ENCODE results near the gene TOGARAM1. TPM values are rescaled to one million over a fixed set of nuclear protein-coding genes. Genes with fewer than 3 reads are reported as not detected.

Gene TOGARAM1
- total RNA-seq, 2 experiments from 2014 or later = 8.4 to 8.7 TPM

DNA sequence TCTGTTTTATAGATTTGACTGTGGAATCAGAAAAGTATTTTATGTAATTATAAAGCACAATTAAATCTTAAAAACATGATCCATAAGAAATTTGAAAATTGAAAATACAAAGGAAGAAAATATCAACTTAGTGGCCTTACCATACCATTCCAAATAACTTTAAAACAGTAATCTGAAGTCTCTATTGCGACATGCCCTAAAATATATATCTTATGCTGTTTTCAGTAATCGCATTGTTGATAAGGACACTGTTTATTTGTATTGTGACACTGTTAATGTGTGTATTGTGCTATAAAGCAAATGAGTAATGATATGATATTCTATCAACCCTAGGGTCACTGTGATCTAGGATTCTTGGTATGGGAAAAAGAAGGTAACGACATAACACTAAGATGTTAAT is 7.2 kb upstream of the TOGARAM1 start:
- H3K36me3 Mint-ChIP-seq (ENCODE audit: low read depth) = peaks cover 17% of the 10 kb centered on the region
- H3K27ac Mint-ChIP-seq = no peak overlapping the region
- no peak for DNase-seq
- ChIA-PET CTCF (no interaction called here), POLR2A (no interaction called here)
- H3K9me3 Mint-ChIP-seq = no peaks in the 10 kb centered on the region
- H3K4me3 Mint-ChIP-seq = no peak overlapping the region
- H3K27me3 Mint-ChIP-seq = no peaks in the 10 kb centered on the region
- peaks cover 24% of the 10 kb centered on the region for H3K4me1 Mint-ChIP-seq

DNA sequence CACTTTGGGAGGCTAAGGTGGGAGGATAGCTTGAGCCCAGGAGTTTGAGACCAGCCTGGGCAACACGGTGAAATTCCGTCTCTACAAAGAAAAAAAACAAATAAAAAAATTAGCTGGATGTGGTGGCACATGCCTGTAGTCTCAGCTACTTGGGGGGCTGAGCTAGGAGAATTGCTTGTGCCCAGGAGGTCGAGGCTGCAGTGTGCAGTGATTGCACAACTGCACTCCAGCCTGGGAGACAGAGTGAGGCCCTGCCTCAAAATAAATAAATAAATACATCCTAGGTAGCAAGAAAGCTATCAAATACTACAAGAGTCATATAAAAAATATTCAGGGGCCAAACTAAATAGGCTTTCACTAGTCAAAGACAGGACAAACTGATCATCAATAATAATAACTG is 6.5 kb upstream of the TOGARAM1 start:
- H3K9me3 Mint-ChIP-seq = no peaks in the 10 kb centered on the region
- DNase-seq = no peak
- ChIA-PET CTCF (no interaction called here), POLR2A (no interaction called here)
- peaks cover 31% of the 10 kb centered on the region for H3K4me1 Mint-ChIP-seq
- no peak overlapping the region for H3K4me3 Mint-ChIP-seq
- H3K36me3 Mint-ChIP-seq (ENCODE audit: low read depth) = peaks cover 17% of the 10 kb centered on the region
- H3K27me3 Mint-ChIP-seq = no peaks in the 10 kb centered on the region
- H3K27ac Mint-ChIP-seq = no peak overlapping the region

DNA sequence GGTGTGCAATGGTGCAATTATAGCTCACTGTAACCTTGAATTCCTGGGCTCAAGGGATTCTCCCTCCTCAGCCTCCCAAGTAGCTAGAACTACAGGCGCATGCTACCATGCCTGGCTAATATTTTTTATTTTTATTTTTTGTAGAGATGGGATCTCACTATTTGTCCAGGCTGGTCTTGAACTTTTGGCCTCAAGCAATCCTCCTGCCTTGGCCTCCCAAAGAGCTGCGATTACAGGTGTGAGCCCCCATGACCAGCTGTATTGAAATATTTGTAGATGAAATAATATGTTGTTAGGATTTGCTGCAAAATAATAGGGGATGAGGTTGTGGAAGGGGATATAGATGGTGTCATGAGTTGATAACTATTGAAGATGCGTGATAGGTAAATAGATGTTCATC is 5.1 kb upstream of the TOGARAM1 start:
- no peaks in the 10 kb centered on the region for H3K27me3 Mint-ChIP-seq
- H3K4me3 Mint-ChIP-seq = no peak overlapping the region
- H3K9me3 Mint-ChIP-seq = no peaks in the 10 kb centered on the region
- ChIA-PET CTCF (interaction anchor here (1.2 kb wide), 2 partner anchors 31 to 178 kb away, joined by 3 read pairs; partner anchors contain the start of gene FKBP3), POLR2A (no interaction called here)
- DNase-seq = no peak
- peaks cover 10% of the 10 kb centered on the region for H3K36me3 Mint-ChIP-seq (ENCODE audit: low read depth)
- H3K4me1 Mint-ChIP-seq = peaks cover 31% of the 10 kb centered on the region
- no peak overlapping the region for H3K27ac Mint-ChIP-seq

DNA sequence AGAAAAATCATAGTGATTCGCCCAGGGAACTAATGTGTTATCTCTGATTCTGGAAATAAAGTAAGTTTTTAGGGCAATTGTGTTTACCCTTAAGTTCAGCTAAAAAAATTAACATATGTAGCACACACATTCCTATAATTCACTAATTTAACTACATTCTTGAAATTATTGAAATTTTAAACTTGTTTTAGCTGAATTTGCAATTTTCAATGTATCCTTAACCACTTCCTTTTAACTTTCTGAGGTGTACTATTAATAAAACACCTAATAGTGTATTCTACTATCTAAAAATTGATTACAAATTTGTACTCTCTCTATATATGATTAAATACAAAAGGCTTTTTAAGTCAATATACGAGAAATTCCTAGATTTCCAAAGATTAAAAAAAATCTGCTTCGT is 2.5 kb upstream of the TOGARAM1 start:
- peaks cover 11% of the 10 kb centered on the region for H3K9me3 Mint-ChIP-seq
- CTCF ChIA-PET = no interaction called here

DNA sequence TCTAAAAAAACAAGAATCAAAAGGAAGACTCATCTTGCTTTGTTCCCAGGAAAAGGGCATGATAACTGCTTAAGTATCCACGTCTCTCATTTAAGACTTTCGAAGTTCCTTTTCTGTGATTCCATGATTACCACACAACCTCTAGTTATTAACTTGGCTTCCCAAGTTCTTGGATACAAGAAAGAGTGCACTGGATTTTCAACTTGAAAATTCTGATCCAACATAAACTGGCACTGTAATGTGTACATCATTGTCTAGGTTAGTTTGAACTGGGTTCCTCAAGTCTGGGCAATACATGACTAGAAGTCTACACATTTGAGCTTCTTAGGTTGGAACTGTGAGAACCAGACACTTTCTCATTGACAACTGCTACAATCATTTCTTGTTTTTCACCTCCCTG is 1.8 kb upstream of the TOGARAM1 start:
- H3K27me3 Mint-ChIP-seq = no peaks in the 10 kb centered on the region
- no peak overlapping the region for H3K4me3 Mint-ChIP-seq
- POLR2A ChIA-PET = no interaction called here
- H3K27ac Mint-ChIP-seq = peak overlapping the region; percentile 68
- DNase-seq = no peak
- CTCF ChIA-PET = no interaction called here
- peaks cover 49% of the 10 kb centered on the region for H3K4me1 Mint-ChIP-seq
- H3K36me3 Mint-ChIP-seq (ENCODE audit: low read depth) = peaks cover 25% of the 10 kb centered on the region
- peaks cover 12% of the 10 kb centered on the region for H3K9me3 Mint-ChIP-seq

More for the DNA sequence above, 2.5 kb upstream of the TOGARAM1 start:
- Mint-ChIP-seq H3K4me3 (no peak overlapping the region), H3K4me1 (peaks cover 45% of the 10 kb centered on the region), H3K27me3 (no peaks in the 10 kb centered on the region), H3K27ac (peak overlapping the region; percentile 19), H3K36me3 (ENCODE audit: low read depth) (peaks cover 21% of the 10 kb centered on the region)
- POLR2A ChIA-PET = no interaction called here
- no peak for DNase-seq

DNA sequence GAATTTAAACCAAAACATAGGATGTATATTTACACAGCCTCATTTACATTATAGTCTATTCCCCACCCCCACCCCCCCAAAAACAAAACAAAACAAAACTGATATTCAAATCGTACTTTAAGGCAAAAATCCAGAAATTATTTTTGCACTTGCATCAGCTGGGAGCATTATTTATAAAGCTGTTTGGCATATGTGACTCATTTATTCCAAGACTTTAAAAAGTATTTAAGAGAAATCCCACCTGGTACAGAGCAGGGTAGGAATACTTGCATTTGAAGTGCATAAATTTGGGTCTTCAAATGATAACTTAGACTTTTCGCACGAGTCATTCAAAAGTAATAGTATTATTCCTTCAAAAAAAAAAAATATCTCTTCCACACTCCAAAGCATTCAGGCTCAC is 1.3 kb upstream of the TOGARAM1 start:
- Mint-ChIP-seq H3K27me3 (no peaks in the 10 kb centered on the region), H3K4me1 (peaks cover 51% of the 10 kb centered on the region), H3K36me3 (ENCODE audit: low read depth) (peaks cover 27% of the 10 kb centered on the region), H3K4me3 (no peak overlapping the region), H3K9me3 (peaks cover 14% of the 10 kb centered on the region), H3K27ac (peak overlapping the region; percentile 68)
- ChIA-PET POLR2A (no interaction called here), CTCF (interaction anchor here (0.7 kb wide), 1 partner anchor 35 kb away, joined by 4 read pairs; no protein-coding TSS in a partner anchor)
- no peak for DNase-seq

DNA sequence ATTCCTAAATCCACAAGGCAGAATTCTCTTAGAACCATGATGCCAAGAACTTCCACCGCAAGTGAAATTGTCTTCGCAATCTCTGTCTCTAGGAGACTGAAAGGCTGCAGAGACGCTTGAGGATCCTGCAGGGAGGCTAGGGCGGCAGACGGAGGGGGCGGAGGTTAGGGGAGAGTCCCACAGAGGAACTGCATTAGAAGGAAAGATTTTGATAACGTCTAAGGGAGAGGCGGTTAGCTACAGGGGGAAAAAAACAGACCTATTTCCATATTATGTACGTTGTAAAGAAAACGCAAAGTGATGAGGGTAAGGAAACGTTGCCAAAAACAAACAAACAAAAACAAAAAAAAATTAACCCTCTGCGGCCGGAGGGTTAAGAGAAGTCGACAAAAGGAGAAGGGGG is 838 bp upstream of the TOGARAM1 start:
- ChIA-PET CTCF (interaction anchor here (0.7 to 1.2 kb wide), 3 partner anchors 9 to 63 kb away, joined by 3 to 4 read pairs (median 3); no protein-coding TSS in a partner anchor), POLR2A (interaction anchor here (0.7 kb wide), 1 partner anchor 50 kb away, joined by 4 read pairs; no protein-coding TSS in a partner anchor)
- Mint-ChIP-seq H3K4me1 (peaks cover 51% of the 10 kb centered on the region), H3K4me3 (no peak overlapping the region), H3K36me3 (ENCODE audit: low read depth) (peaks cover 26% of the 10 kb centered on the region), H3K9me3 (peaks cover 14% of the 10 kb centered on the region), H3K27ac (no peak overlapping the region), H3K27me3 (no peaks in the 10 kb centered on the region)
- peak; percentile 69 for DNase-seq

DNA sequence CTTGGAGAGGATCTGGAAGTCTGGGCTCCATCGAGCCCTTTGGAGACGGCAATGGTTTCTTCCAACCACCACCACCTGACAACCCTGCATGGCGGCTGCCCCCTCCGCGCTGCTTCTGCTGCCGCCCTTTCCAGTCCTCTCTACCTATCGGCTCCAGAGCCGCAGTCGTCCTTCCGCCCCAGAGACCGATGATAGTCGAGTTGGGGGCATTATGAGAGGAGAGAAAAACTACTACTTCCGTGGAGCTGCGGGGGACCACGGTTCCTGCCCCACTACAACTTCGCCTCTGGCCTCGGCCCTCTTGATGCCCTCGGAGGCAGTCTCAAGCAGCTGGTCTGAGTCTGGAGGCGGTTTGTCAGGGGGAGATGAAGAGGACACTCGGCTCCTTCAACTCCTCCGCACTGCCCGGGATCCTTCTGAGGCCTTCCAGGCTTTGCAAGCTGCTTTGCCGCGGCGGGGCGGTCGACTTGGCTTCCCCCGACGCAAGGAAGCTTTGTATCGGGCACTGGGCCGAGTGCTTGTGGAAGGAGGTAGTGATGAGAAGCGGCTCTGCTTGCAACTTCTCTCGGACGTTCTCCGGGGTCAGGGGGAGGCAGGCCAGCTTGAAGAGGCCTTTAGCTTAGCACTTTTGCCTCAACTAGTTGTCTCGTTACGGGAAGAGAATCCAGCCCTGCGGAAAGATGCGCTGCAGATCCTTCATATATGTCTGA is 499 bp downstream of the TOGARAM1 start:
- peak; percentile 39 for DNase-seq
- Mint-ChIP-seq H3K4me3 (no peak overlapping the region), H3K4me1 (peaks cover 59% of the 10 kb centered on the region), H3K27ac (no peak overlapping the region), H3K27me3 (no peaks in the 10 kb centered on the region), H3K36me3 (ENCODE audit: low read depth) (peaks cover 34% of the 10 kb centered on the region), H3K9me3 (peaks cover 16% of the 10 kb centered on the region)
- ChIA-PET POLR2A (no interaction called here), CTCF (interaction anchor here (0.6 to 1.5 kb wide), 4 partner anchors 10 to 124 kb away, joined by 3 to 4 read pairs (median 3); no protein-coding TSS in a partner anchor)

DNA sequence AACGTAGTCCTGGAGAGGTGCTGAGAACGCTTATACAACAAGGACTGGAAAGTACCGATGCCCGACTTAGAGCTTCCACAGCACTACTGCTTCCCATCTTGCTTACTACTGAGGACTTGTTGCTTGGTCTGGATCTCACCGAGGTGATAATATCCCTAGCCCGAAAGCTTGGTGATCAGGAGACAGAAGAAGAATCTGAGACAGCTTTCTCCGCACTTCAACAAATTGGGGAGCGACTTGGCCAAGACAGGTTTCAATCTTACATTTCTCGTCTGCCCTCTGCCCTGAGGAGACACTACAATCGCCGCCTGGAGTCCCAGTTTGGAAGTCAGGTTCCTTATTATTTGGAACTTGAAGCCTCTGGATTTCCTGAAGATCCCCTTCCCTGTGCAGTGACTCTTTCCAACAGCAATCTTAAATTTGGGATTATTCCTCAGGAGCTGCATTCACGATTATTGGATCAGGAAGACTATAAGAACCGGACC is 1.1 kb downstream of the TOGARAM1 start:
- peaks cover 62% of the 10 kb centered on the region for H3K4me1 Mint-ChIP-seq
- H3K4me3 Mint-ChIP-seq = no peak overlapping the region
- H3K27me3 Mint-ChIP-seq = no peaks in the 10 kb centered on the region
- ChIA-PET CTCF (interaction anchor here (0.6 to 1.5 kb wide), 2 partner anchors 14 to 123 kb away, joined by 3 to 4 read pairs; no protein-coding TSS in a partner anchor), POLR2A (no interaction called here)
- H3K27ac Mint-ChIP-seq = no peak overlapping the region
- DNase-seq = no peak
- H3K36me3 Mint-ChIP-seq (ENCODE audit: low read depth) = peaks cover 36% of the 10 kb centered on the region
- H3K9me3 Mint-ChIP-seq = peaks cover 17% of the 10 kb centered on the region

DNA sequence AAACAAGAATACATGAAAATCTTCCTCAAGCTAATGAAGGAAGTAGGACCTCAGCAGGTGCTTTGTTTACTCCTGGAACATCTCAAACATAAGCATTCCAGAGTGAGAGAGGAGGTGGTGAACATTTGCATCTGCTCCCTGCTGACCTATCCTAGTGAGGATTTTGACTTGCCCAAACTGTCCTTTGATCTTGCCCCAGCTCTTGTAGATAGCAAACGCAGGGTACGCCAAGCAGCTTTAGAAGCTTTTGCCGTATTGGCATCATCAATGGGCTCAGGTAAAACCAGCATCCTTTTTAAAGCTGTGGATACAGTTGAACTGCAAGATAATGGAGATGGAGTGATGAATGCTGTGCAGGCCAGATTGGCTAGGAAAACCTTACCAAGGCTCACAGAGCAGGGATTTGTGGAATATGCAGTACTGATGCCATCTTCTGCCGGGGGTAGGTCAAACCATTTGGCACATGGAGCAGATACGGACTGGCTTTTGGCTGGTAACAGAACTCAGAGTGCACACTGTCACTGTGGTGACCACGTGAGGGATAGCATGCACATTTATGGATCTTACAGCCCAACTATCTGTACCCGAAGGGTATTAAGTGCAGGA is 1.9 kb downstream of the TOGARAM1 start:
- no peak overlapping the region for H3K27ac Mint-ChIP-seq
- POLR2A ChIA-PET = no interaction called here
- H3K4me1 Mint-ChIP-seq = peaks cover 64% of the 10 kb centered on the region
- CTCF ChIA-PET = no interaction called here
- peak; percentile 7 for DNase-seq
- H3K36me3 Mint-ChIP-seq (ENCODE audit: low read depth) = peaks cover 42% of the 10 kb centered on the region
- H3K9me3 Mint-ChIP-seq = peaks cover 19% of the 10 kb centered on the region
- no peaks in the 10 kb centered on the region for H3K27me3 Mint-ChIP-seq
- H3K4me3 Mint-ChIP-seq = no peak overlapping the region

DNA sequence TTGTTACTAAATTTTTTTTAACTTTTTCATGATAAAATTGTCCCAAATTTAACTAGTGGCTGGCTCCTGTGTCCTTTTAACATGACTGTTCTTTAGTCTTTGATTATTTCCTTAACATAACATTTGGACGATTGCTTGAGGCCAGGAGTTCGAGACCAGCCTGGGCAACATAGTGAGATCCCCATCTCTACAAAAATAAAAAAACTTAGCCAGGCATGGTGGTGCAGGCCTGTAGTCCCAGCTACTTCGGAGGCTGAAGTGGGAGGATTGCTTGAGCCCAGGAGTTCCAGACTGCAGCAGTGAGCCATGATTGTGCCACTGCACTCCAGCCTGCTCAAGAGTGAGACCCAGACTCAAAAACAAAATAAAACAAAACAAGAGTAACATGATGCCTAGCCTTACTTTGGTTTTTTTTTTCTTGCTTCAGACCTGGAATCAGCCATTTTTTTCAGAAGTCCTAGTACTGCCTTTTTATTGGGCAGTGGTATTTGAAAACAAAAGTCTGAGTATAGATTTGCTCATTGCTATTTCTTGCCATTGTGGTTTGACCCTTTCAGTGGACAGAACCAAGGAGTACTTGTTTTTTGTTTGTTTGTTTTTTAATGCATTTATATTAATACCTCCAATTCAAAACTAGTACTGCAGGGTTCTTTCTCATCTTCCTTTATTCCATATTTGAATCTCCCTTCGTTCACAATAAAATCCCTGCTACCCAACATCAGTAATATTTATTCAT is 4.8 kb downstream of the TOGARAM1 start:
- peaks cover 71% of the 10 kb centered on the region for H3K4me1 Mint-ChIP-seq
- CTCF ChIA-PET = no interaction called here
- H3K36me3 Mint-ChIP-seq (ENCODE audit: low read depth) = peaks cover 63% of the 10 kb centered on the region
- H3K27ac Mint-ChIP-seq = no peak overlapping the region
- H3K27me3 Mint-ChIP-seq = no peaks in the 10 kb centered on the region
- POLR2A ChIA-PET = no interaction called here
- peak overlapping the region; percentile 17 for H3K4me3 Mint-ChIP-seq
- H3K9me3 Mint-ChIP-seq = peaks cover 37% of the 10 kb centered on the region
- DNase-seq = no peak

DNA sequence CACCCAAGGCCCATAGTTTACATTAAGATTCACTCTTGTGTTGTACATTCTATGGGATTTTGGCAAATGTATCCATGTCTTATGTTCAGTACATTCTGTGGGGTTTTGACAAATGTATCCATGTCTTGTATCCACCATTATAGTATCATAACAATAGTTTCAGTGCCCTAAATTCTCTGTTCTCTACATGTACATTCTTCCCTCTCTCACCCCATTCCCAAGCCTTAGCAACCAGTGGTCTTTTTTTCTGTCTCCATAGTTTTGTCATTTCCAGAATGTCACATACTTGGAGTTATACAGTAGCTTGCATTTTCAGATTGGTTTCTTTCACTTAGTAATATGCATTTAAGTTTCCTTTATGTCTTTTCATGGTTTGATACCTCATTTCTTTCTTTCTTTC is 6.7 kb downstream of the TOGARAM1 start:
- Mint-ChIP-seq H3K4me3 (no peak overlapping the region), H3K27ac (no peak overlapping the region), H3K4me1 (peaks cover 69% of the 10 kb centered on the region), H3K27me3 (no peaks in the 10 kb centered on the region), H3K9me3 (peaks cover 34% of the 10 kb centered on the region), H3K36me3 (ENCODE audit: low read depth) (peaks cover 63% of the 10 kb centered on the region)
- DNase-seq = no peak
- ChIA-PET CTCF (interaction anchor here (1.7 kb wide), 1 partner anchor 11 kb away, joined by 5 read pairs; no protein-coding TSS in a partner anchor), POLR2A (no interaction called here)

DNA sequence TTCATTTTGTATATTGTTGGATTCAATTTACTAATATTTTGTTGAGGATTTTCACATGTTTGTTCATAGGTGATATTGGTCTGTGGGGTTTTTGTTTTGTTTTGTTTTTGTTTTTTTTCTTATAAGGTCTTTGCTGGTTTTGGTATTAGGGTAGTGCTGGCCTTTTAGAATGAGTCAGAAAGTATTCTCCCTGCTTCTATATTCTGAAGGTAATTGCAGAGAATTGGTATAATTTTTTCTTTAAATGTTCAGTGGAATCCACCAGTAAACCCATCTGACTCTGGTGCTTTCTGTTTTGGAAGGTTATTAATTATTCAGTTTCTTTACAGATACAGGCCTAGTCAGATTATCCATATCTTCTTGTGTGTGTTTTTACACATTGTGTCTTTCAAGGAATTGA is 8.9 kb downstream of the TOGARAM1 start:
- ChIA-PET CTCF (no interaction called here), POLR2A (no interaction called here)
- peaks cover 25% of the 10 kb centered on the region for H3K9me3 Mint-ChIP-seq
- no peak for DNase-seq
- peaks cover 53% of the 10 kb centered on the region for H3K36me3 Mint-ChIP-seq (ENCODE audit: low read depth)
- no peaks in the 10 kb centered on the region for H3K27me3 Mint-ChIP-seq
- H3K4me1 Mint-ChIP-seq = peaks cover 57% of the 10 kb centered on the region
- H3K4me3 Mint-ChIP-seq = no peak overlapping the region
- H3K27ac Mint-ChIP-seq = no peak overlapping the region

Data from activated CD4-positive, alpha-beta T cell treated with anti-CD3 and anti-CD28 coated beads, Interleukin-2, amount 10 ng/mL, durations not matched to agents 7 days and 5 days (primary cell).